Cardiac fibroblast (primary cell): ENCODE data around the gene KRT4.

Source experiments
- DNase-seq, 2 donors: peaks; one replicate each; pipeline versions ENCODE4 v3.0.0 to v3.0.0-alpha.2; 2010; ENCODE audit warnings: low read depth in 2 of 2
- H3K4me3 ChIP-seq, 2 donors: replicated peaks in 1 of 2; 1 replicate in 1 of 2; 2 replicates in 1 of 2; pipeline ENCODE4 v1.5.1; 2011; ENCODE audit warnings: low read depth in 2 of 2, low read length in 2 of 2, mild to moderate bottlenecking in 2 of 2, moderate library complexity in 1 of 2
- TF ChIP-seq, protein P1 (sequence below): IDR thresholded peaks from one replicate; pipeline ENCODE4 v1.5.1; 2011; ENCODE audit warnings: low read depth, mild to moderate bottlenecking, low read length, inconsistent platforms

KRT4 gene

DNA sequence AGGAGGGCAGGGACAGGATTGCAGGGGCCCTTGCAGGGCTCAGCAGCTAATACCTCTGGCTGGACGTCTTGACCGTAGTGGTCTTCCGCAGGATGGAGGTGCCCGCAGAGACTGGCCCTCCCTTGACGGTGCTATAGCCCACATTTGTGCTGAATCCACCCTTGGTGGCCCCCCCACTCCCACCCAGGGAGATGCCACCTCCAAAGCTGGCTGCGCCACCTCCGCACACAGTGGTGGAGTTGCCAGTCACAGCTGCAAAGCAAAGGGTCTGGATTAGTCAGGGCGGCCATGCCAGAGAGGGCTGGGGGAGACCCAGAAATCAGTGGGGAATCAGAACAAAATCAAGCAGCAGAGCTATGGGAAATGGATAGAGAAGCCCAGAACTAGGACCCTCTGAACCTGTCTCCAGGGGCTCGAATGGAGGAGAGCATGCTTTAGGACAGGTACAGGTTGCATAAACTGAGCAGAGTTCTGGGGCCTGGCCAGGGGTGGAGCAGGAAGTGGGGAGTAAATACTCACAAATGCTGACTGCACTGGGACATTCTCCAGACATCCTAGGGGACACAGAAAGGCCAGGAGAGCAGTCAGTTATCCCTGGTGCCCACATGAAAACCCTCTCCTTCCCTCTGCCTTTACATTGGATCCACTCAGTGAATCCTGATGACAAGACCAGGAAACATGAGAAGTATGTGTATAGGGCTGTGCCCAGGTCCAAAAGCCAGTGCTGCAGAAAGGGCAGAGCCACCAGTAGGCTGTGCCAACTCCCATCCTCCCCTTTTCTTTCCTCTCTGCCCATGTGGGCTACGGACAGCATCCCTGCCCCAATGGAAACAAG, 8.1 kb upstream of the KRT4 start:
- TF ChIP-seq, protein P1, sequence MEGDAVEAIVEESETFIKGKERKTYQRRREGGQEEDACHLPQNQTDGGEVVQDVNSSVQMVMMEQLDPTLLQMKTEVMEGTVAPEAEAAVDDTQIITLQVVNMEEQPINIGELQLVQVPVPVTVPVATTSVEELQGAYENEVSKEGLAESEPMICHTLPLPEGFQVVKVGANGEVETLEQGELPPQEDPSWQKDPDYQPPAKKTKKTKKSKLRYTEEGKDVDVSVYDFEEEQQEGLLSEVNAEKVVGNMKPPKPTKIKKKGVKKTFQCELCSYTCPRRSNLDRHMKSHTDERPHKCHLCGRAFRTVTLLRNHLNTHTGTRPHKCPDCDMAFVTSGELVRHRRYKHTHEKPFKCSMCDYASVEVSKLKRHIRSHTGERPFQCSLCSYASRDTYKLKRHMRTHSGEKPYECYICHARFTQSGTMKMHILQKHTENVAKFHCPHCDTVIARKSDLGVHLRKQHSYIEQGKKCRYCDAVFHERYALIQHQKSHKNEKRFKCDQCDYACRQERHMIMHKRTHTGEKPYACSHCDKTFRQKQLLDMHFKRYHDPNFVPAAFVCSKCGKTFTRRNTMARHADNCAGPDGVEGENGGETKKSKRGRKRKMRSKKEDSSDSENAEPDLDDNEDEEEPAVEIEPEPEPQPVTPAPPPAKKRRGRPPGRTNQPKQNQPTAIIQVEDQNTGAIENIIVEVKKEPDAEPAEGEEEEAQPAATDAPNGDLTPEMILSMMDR: no peak

DNA sequence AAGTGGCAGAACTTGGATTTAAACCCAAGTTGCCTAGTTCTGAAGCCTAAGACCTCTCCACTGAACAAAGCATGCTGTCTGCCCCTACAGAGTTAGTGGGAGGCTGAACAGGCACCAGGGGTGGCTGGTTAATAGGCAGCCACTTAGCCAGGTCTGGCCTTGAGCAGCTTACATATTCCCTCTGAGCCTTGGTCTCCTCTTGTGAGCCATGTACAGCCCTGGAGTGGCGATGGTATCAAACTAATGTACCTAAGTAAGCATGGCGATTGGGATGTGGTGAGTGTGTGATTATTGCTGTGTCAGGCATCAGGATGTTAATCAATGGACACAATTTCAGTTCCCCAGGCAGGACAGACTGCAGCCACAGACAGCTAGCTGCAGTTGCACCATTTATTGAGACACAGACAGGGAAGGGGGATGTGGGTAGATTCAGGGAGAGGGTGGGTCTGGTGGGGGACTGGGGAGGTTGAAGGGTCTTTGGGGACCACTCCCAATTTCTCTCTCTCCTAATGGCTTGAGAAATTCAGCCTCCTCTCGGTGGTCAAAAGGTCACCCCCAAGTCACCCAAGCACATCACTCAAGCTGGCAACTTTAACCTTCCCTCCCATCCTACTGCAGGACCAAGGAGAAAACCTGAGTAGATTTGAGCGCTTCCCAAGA, 7.3 kb upstream of the KRT4 start:
- no peak for DNase-seq
- no peak overlapping the region for H3K4me3 ChIP-seq
- TF ChIP-seq, protein P1: no peak

More for the DNA sequence above, 8.1 kb upstream of the KRT4 start:
- no peak overlapping the region for H3K4me3 ChIP-seq
- DNase-seq: peak in 1 of 2 donors; percentile 21

DNA sequence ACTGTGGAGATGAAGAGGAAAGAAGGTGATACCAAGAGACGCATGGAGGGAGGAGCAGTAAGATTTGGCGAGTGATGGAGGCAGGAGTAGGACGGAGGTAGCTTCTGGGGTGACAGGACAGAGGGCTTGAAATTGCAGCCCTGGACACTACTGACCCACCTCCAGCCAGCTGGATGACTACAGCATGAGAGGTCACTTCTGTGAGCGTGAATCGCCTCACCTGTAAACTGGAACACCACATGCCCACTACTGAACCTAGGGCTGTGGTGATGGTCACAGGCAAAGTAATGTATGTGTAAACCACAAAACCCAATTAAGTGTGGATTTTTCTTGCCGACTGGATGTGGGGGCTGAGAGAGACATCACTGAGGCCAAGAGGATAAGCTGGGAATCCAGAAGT, 6.6 kb upstream of the KRT4 start:
- TF ChIP-seq, protein P1: no peak
- no peak for DNase-seq
- H3K4me3 ChIP-seq: no peak overlapping the region

DNA sequence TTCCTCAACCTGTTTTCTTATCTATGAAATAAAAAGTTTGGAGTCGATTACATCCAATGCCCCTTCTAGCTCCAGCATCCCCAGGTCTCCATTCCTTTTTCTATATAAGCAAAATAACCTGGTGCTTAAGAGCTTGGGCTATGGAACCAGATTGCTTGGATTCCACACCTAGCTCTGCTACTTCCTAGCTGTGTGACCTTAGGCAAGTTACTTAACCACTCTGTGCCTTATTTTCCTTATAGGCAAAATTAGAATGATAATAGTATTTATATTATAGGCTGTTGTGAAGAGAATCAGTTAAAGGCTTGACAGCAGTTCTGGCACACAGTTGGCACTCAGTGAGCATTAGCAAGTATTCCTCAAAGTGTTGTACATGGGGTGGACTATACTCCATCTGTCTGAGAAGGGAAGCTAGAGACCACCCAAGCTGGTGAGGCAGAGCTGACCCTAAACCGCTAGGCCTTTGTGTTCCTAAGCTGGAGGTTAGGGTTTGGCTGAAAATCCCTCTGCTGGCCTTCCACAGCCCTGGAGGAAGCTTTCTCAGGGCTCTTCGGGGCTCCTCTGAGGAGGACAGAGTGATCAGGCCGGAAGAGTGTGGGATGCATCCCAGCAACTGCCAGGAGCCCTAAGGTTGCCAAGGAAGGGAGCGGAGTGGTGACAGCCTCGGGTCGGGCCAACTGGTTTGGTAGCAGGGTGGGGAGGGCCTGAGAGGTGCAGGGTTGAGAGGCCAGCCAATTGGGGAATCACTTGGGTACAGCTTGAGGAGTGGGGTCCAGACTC, 6.0 kb upstream of the KRT4 start:
- no peak overlapping the region for H3K4me3 ChIP-seq
- TF ChIP-seq, protein P1: no peak
- peak in 1 of 2 donors; percentile 11 for DNase-seq

DNA sequence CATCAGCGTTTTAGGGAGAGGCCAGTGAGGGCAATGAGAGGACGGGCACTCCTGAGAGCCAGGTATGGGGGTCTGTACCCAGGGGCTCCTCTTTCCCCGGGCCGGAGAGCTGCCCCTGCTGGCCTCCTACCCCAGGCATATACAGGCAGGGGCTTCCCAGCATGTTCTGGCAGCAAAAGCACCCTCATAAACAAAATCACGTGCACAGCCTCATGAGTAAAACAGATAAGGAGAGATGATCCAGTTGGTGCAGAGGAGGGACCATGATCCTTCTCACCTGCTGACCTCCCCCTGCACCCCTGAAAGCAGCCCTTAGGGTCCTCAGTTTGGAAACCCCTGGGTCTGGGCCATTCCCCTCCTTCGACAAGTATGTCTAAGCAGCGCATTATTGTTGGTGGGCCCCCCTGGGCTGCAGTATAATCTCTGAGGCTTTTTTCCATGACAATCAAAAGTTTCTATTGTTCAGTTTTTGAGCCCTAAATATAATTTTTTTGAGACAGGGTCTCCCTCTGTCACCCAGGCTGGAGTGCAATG, 5.0 kb upstream of the KRT4 start:
- H3K4me3 ChIP-seq: no peak overlapping the region
- DNase-seq: no peak
- TF ChIP-seq, protein P1: no peak

DNA sequence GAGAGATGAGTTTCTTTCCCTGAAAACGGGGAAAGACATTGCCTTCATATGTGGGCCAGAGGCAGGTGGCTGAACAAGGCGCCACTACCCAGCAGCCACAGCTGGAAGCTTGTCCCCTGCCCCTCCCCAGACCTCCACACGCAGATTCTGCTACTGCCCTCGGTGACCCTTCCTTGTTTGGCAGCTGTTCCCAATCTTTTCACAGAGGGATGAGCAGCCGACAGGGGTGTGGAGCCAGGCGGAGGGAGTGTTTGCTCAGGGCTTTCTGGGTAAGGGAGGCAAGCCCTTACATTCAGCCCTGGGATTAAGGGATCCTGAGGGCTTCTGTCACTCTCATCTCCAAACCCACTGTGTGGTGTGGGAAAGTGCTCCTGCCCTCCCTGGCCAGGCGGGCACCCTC, 4.5 kb upstream of the KRT4 start:
- TF ChIP-seq, protein P1: no peak
- DNase-seq: no peak
- no peak overlapping the region for H3K4me3 ChIP-seq
